RPMI7951 (cell line): Measurements from ENCODE around the gene LBX2. TPM values are rescaled to one million over a fixed set of nuclear protein-coding genes. Genes with fewer than 3 reads are reported as not detected.

Experiments used
- DNase-seq: peaks from one replicate; pipeline ENCODE4 v3.0.0-alpha.2; 2012; ENCODE audit warnings: low read depth
- total RNA-seq: library from RNA; depleted of rRNA; stranded (reverse); fragments of >200 nt; shearing (Covaris generic); gene quantifications from 2 replicates; pipeline ENCODE4 v1.2.3, GENCODE V29; 2014; rRNA removed

The LBX2 gene, protein sequence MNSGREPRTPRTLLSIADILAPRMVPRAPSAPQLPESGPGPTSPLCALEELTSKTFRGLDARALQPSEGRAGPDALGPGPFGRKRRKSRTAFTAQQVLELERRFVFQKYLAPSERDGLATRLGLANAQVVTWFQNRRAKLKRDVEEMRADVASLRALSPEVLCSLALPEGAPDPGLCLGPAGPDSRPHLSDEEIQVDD
- total RNA-seq = 6.7 and 10.6 TPM in 2 replicates

DNA sequence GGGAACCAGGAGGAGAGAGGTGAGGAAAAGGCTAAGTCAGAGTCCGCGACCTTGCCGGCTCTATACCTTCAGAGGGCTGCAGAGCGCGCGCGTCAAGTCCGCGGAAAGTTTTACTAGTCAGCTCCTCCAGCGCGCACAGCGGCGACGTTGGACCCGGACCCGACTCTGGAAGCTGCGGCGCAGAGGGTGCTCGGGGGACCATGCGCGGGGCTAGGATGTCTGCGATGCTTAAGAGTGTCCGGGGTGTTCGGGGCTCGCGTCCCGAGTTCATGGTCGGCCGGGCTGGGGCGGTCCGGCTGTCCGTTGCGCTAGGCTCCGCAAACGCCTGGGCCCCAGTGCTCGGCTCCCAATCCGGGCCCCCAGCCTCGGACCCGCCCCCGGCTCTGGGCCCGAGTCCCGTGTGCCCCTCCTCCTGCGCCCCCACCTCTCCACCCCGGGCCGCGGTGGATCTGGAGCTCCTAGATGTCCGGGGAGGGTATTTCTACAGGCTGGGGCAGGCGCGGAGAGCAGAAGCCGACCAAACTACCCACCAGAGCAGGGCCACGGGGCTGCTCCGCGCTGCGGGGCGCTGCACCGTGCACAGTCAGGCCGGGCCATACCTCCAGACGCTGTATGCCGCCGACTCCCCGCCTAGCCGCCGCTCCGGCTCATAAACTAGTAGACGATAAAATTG lies at the start of gene LBX2:
Gene LBX2, minus strand, starts transcription at position 337 of the 673 bp plus-strand sequence. Its CDS starts 66 bp downstream, at position 271.
- no peak for DNase-seq

DNA sequence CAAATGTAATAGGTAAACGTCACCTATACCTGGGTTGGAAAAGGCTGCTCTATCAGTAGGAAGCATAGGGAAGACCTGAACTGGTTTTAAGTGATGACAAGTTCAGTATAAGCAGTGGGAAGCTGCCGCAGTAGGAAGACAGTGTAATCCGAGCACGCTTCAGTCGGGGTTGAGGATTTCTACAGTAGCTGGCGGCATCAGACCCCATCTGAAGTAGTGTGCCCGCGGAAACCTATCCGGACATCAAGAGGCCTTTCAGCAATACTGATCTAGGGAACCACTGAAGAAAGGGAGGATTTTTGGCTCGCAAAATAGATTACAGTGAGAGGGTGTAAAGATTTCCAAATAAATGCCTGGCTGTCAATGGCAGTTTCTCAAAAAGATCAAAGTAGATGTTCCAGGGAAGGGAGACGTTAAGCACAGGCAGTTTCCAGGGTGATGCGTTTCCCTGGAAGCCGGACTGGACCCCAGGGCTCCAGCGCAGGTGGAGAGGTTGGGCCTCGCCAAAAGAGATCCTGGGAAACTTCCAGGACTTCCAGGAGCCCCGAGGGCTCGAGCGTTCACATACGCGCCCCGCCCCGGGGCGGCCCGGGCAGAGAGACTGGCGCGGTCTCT lies 49.0 kb upstream of the LBX2 start:
- no peak for DNase-seq

DNA sequence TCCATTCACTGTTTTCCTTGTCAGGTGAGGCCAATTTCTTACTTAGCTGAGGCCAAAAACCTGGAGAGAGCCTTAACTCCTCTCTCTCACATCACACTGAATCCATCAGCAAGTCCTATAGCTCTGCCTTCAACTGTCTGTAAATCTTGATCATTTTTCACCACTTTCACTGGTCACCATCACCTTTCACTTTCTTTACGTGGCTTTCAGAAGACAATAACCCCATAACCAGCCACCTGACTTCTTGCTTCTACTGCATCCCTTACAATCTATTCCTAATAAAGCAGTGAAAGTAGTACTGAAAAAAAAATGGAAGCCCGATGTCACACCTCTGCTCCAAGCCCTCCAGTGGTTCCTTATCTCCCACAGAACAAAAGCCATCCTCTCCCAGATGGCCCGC lies 46.6 kb upstream of the LBX2 start:
- DNase-seq = no peak

DNA sequence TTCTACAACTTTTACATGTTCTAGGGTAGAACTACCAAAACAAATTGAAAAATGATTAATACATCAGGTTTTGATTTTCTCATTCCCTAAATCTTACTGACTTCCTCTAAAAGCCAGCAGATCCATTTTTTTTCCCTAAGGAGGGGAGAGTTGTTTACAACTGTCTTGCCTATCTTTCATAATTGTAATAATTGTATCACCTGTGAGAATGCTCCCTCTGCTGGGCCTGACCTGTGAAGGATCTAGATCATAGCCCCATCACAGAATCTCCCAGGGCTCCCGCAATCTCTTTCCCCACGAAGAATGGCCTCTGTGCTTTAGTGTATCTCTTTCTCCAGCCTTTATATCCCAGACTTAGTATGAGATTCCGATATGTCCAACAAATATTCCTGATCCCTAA lies 45.2 kb upstream of the LBX2 start:
- DNase-seq = no peak

DNA sequence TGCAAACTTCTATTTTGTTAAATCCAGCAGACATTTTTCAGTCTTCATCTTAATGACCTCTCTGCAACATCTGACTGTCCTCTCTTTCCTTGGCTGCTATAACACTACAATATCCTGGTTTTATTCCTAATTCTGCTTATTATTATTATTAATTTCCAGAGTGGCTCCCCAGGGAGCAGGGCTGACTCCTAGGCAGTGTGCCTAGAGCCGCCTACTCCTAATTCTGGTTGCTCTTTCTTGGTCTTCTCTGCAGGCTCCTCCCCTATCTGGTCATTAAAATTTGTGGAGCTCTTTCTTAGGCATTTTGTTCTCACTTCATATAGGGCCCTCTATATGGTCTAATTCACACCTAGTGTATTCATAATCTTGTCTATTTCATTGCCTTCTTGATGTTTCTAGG lies 43.6 kb upstream of the LBX2 start:
- no peak for DNase-seq

DNA sequence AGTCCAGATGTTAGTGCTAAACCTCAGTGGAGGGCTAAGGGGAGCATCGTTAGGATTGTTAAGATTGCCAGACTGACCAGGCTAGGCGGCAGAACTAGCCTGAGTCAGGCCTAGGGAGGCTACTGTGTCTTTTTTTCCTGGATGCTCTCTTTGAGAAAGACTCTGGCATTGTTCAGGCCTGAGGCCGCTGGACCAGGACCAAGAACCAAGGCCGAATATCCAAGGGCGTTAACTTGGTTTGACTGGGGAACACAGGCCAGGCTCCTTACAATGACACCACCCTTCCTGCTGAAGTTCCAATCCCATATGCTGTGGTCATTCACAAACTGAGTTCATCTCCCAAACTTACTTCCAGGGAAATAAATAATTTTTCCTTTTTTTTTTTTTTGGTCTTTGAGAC lies 40.9 kb upstream of the LBX2 start:
- peak; percentile 22 for DNase-seq

DNA sequence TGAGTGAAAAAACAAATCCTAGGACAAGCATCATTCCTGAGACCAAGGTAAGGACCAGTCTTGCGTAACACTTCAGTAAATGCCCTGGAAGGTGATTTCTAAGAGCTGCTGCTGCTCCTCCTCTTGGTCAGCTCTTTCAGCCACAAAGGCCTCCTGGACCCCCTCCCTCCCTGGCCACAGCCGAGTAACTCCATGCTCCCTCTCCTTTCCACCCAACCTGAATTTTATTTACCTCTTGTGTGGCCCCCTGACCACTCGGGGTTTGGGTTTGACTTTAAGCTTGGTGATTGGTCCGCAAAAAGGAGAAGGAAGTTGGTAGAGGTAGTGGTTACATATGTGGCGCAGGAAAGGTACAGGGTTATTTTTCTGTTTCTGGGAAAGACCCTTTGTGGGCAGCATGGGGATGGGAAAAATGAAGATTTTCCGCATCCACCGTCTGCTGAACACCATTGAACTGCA lies 39.5 kb upstream of the LBX2 start:
- DNase-seq = no peak

DNA sequence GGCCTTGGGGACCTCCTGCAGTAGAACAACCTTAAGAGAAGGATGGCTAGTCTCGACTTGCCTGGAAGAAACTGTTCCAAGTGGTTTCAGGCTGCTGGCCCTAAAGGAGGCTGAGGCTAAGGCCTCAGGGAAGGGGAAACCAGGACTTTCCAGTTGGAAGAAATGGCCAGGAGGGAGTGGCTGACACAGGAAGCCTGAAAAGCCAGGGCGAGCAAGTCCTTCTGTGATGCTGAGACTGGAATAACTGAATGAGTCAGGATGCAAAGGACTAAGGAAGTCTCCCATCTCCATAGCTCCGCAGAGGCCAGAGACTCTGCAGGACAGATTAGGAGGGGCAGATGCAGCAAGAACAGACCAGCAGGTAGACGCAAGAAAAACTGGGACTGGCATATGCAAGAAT lies 37.7 kb upstream of the LBX2 start:
- no peak for DNase-seq

DNA sequence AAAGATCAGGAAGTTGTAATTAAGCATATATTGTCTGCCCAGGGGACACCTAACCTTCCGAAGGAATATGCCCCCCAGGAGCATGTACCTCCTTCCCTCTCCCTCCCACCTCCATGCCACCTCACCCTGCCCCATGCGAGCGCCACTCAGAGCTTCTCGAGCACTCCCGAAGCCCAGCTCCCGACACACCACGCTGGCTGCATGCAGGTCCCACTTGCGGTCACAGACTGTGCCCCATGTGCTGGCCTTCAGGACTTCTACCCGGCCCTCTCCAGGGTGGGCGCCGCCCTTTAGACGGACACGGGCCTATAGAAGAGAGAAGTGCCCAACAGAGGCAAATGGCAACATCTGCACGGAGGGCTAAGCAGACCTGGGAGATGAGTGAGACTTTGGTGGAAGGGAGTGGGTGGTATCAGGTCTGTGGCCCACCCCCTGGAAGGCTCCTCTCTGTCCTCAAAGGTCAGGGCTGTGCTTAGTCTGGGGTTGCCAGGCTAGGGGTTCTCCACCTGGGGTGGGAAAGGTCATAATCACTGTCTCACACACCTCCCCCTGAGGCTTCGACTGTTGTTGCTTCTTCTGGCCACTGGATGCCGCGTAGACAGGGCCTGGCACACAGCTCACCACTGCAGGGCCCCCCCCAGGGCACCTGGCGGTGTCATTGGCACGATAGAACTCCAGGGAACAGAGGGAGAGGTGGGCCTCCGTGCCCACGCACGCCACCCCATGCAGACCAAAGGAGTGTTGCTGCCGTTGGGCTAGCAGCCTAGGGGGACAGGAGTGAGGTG lies 37.0 kb upstream of the LBX2 start:
- DNase-seq = no peak

DNA sequence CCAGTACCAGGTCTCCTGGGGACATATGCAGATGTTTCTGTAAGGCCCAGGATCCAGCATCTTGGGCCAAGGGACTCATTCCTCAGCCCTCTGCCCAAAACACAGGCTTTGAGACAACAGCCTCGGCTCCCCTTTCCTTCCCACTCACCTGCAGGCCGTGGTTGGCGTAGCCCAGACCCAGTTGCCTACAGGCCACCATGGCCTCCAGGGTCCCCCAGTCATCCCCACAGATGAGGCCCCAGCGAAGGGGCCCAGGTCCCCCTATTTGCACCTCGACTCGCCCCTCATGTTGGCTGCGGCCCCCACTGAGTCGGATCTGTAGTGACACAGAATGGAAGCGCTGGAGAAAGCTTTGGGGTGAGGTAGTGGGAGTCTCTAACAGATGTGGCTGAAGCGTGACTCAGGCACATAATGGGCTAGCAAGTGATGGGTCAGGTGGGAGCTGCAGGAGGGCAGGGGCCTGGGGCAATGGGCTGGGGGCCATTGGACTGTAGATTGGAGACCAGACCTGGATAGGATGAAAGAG lies 36.1 kb upstream of the LBX2 start:
- DNase-seq = no peak

DNA sequence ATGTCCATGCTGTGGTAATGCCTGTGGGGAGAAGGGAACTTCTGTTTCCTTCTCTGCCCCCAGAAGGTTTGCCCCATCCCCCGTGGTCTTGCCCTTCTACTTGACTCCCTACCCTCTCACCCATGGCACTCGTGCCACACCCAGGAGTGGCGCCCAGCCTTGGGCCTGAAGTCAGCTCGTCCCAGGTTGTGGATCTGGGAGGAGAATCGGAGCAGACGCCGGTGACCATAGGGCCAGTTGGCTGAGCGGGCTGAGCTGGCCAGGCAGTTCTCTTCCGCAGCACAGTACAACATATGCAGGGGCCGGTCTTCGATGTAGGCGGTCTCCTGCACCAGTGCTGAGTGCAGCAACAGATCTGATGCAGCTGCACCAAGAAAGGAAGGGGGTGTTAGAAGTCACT lies 35.0 kb upstream of the LBX2 start:
- no peak for DNase-seq

DNA sequence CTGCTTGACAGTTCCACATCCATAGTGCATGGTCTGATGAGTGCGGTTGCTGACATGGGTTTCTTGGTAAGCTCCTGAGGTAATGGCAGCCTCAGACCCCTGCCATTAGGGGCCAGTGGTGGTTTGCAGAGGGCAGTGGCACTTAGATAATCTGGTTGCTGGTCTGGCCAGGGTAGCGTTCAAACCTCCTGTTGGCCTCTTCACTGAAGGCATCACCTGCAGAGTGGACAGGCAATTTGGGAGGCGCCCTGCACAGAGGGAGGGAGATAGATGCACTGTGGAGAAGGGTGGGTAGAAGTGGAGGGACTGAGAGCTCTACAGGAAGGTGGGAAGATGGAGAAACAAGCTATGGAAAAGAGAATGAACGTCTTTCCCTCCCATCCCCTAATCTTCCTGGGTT lies 34.1 kb upstream of the LBX2 start:
- no peak for DNase-seq

DNA sequence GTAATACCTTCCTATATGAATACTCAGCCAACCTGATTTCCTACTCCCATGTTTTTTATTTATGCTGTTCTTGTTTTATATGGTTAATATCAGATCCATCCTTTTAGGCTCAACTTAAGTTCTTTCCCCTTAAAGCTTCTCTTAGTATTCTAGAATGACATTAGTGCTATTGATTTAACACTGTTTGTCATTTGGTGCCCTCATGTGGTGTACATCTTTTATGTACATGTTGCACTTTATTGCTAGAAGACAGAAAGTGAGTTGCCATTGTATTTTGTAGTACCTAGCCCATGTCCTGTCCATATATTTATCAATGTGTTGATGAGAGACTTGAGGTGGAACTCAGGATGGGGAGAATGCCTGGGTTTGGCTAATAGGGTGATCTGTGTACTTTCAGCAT lies 32.8 kb upstream of the LBX2 start:
- peak; percentile 66 for DNase-seq

DNA sequence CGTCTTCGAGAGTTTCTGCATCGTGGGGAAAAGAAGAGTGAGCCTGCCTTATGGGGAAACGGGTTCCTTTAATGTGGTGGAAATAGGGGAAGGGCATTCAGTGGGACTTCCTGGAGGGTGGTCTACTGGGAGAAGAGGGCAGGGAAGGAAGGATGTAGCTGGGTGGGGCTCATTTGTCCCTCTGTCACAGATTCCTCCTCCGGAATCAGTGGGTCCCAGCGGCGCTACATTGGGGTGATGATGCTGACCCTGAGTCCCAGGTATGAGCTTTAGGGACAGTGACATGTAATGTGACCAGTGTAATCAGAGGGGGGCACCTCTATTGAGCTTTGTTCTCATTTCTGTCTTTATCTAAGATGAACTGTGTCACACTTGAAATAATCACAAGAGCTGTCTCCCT lies 32.3 kb upstream of the LBX2 start:
- DNase-seq = no peak

DNA sequence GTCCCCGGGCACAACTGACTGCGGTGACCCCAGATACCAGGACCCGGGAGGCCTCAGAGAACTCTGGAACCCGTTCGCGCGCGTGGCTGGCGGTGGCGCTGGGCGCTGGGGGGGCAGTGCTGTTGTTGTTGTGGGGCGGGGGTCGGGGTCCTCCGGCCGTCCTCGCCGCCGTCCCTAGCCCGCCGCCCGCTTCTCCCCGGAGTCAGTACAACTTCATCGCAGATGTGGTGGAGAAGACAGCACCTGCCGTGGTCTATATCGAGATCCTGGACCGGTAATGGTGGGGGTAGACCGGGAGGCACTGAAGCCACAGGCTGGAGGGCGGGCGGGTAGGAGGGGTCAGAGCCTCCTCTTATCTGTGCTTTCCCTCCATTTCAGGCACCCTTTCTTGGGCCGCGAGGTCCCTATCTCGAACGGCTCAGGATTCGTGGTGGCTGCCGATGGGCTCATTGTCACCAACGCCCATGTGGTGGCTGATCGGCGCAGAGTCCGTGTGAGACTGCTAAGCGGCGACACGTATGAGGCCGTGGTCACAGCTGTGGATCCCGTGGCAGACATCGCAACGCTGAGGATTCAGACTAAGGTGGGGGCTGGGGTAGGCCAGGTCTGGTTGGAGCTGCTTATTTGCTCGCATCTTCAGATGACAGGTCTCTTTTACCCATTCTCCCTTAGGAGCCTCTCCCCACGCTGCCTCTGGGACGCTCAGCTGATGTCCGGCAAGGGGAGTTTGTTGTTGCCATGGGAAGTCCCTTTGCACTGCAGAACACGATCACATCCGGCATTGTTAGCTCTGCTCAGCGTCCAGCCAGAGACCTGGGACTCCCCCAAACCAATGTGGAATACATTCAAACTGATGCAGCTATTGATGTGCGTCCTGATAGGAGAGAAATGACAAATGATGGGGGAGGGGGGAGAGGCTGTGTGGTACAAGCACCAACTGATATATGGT lies 31.1 kb upstream of the LBX2 start:
- peak; percentile 62 for DNase-seq

DNA sequence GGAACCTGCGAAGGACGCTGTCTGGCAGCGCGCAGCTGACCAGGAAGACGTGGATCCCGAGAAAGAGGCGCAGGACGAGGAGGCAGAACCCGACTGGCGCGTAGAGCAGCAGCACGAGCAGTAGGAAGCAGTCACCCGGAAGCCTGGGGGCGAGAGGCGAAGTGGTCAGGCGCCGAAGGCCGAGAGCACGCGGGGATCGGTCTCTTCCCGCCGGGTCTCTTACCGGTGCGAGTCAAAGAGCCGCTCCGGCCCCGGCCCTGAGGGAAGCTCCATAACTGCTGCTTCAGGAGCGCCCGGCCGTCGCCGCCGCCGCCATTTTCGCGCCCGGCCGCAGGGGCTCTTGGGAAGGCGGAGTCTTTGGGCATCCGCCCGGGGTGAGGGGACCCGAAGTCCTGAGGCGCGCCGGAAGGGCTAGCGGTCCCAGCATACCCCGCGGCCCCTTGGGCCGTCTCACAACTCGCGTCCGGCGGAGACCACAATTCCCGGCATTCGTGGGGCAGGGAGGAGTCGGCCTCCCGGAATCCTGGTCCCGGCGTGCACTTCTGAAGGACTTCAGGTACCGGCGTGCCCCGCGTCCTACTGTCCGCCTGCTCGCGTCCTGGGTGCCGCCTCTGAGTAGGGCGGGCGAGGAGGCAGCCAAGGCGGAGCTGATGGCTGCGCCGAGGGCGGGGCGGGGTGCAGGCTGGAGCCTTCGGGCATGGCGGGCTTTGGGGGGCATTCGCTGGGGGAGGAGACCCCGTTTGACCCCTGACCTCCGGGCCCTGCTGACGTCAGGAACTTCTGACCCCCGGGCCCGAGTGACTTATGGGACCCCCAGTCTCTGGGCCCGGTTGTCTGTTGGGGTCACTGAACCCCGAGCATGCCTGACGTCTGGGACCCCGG lies 30.2 kb upstream of the LBX2 start, which contains the start of the genes AUP1 and HTRA2:
Gene AUP1, minus strand, starts transcription at position 350 of the 882 bp plus-strand sequence. Its CDS starts 77 bp downstream, at position 273.
Gene HTRA2, plus strand, starts transcription at position 577 of the 882 bp plus-strand sequence. Its CDS starts 74 bp downstream, at position 651.
- DNase-seq = peak; percentile 99

DNA sequence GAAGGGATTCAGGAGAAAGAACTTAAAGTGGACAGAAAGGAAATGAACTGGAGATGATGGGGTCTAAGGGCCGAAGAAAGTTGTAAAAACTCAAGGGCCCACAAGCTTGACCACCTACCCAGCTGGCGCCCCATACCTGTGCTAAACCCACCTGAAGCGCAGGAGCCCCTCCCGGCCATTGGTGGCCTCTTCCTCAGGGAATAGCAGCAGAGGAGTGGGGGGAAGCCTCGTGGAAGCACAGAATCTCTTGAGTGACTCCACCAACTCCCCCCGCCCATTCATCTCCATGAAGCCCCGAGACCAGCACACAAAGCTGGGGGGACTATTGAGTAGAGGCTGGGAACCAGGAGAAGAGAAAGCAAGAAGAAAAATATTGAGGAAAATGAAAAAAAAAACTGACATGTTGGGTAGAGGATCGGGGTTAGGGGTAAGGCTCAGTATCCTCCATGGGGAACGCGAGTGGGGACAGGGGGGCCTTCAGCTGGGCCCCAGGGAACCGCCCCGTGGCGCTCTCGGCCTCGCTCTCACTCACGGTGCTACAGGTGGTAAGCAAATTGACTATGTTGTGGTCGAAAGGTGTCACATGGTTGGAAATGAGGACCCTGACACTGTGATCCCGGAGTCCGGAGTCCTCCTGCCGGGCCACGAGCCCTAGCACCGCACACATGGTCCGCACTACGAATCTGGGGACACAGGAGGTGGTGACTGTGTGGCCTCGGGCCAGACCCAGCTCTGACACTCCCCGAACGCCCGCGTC lies 29.4 kb upstream of the LBX2 start:
- DNase-seq = no peak

DNA sequence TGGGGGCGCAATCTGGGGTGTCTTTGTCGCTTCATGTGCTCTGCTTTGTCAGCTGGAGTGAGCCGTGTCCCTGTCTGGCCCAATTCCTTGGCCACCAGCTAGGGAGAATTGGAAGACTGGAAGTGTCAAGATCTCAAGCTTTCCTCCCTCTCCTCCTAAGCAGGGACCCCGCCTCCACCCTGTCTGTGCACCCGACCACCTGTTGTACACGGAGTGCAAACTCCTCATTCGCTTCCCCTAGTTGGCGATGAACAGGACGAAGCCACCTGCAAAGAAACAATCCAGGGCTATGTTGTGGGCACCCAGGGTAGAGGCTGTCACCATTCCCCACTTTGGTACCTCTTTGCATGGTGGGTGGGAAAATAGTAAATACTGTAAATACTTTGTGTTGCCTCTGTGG lies 28.3 kb upstream of the LBX2 start:
- no peak for DNase-seq

DNA sequence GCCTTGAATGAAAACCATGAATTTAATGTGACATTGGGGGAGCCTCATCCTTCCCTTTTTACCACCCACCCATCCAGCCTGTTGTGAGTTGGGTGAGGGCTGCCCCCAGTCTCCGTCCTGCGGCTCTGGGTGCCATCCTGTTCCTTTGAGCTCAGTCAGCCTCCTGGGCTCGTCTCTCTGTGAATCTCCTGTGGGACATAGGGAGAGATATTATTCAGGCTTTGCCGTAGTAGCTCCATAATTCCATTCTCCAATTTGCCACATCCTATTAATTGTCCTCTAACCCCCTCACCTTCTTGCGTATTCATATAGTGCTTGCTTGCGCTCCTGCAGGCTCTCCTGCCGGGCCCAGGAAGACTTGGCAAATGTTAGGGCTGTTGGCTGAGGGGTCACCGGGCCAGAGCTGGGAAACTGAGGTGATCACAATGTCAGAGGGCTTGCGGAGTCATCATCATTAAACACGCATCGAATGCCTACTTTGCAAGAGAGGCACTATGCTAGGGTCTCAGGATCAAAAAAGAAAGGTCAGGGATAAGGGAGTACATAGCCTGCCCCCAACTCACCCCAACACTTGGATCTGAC lies 27.3 kb upstream of the LBX2 start:
- no peak for DNase-seq
